Fibroblast of the conjunctiva (primary cell): Measurements from ENCODE around the gene ZBTB18.

Source experiments
- DNase-seq: peaks from one replicate; pipeline ENCODE4 v3.0.0-alpha.2; 2010; ENCODE audit warnings: low read depth

Gene ZBTB18

GRCh38 chr1:244062156-244062725 is 11.2 kb downstream of the ZBTB18 start:
- DNase-seq = no peak

DNA sequence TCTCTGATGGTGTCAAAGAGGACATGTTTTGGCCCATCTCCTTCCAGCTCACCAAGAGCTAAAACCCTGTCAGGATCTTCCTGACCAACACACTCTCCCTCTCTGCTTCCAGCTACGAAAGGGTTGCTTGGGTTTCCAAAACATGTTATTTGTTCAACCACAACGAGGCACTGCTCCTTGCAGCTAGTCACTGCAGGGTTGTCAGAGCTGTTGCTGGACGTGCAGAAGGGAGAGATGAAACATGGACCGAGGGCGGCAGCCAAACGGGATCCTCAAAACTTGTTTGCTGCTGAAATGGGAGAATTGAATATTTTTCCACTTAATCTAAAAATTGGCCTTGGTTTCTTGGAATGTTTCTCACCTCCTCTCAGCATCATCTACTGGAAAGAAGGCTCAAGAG is 12.4 kb downstream of the ZBTB18 start:
- DNase-seq = no peak

- no peak for DNase-seq
Measured at GRCh38 chr1:244064621-244065020, 13.5 kb downstream of the ZBTB18 start.

GRCh38 chr1:244065063-244065793 is 14.1 kb downstream of the ZBTB18 start:
- DNase-seq = no peak

- peak; percentile 61 for DNase-seq
Measured at GRCh38 chr1:244065960-244066388, 14.9 kb downstream of the ZBTB18 start.

- DNase-seq = no peak
Measured at GRCh38 chr1:244066954-244067716, 16.1 kb downstream of the ZBTB18 start.

- DNase-seq = no peak
Measured at GRCh38 chr1:244067893-244068292, 16.8 kb downstream of the ZBTB18 start.

GRCh38 chr1:244068567-244068966 is 17.5 kb downstream of the ZBTB18 start:
- DNase-seq = no peak

DNA sequence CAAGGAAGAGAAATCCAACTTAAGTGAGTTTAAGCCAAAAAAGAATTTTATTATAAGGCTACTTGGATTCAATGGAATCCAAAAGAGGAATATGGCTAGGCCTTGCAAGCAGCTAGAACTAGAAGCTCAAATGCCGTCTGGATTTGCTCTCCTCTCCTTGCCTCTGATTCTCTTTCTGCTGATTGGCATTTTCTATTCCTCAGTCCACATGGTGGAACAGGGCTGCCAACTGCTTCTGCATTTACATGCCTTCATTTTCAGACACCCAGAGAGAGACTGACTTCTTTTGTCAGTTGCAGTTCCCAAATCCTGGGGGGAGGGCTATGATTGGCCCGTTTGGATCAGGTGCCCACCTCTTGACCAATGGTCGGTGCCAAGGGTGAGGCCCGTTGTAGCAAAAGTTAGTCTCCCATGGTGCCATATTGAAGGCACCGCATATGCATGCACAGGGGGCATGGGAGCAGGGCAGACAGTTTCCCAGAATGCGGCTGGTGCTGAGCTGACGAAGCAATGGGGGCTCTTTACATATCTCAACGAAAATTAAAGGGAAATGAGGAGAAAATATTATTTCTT is 18.3 kb downstream of the ZBTB18 start:
- no peak for DNase-seq

DNA sequence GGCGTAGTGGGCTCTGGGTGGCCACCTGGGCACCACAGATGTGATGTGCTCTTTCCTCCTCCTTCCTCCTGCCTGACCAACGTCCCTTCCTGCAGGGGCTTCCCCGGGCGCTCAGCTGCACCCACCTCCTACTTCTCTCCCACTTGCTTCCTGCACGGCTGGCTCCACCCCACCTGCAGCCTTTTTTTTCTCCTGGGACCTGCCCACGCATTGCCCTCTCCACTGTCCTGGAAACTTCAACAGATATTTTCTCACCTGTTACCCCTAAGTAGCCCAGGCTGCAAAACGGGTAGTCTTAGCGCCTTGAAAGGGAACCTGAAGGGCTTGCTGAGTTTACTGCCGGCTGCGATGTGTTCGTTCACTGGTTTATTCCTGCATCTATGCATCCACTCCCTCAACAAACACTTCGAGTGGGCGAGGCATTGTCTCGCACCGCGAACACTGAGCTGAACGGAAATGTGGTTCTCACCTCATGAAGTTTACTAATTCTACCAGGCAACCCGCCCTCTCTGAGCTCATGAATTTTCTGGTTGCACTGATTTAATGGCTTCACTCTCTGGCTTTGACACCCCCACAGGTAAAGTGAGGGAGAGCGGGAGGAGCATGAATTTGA is 23.6 kb downstream of the ZBTB18 start:
- DNase-seq = no peak

DNA sequence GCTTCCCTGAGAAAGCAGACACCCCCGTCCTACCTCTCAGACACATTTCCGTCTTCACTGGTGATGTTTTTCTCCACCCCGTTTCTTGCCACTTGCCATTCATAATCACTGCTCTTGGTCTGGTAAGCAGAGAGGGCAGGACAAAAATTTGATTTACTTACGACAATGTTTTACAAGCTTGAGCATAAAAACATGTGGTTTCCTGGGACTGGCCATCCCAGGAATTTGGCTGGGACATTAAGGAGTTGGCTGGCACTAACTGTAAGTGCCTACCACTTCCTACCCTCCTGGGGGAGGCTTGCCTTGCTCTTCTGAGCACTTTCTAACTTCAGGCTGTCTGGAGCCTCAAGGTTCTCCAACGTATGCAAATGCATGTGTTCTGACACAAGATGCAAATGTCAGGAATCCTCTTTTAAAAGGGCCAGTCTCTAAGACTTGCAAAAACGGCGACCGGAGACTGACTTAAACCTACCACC is 24.2 kb downstream of the ZBTB18 start:
- DNase-seq = no peak

- no peak for DNase-seq
Measured at GRCh38 chr1:244076740-244077139, 25.7 kb downstream of the ZBTB18 start.

- no peak for DNase-seq
Measured at GRCh38 chr1:244077473-244078220, 26.6 kb downstream of the ZBTB18 start.

GRCh38 chr1:244080343-244080929 is 29.4 kb downstream of the ZBTB18 start:
- no peak for DNase-seq

- DNase-seq = no peak
Measured at GRCh38 chr1:244082969-244083368, 31.9 kb downstream of the ZBTB18 start.

GRCh38 chr1:244083383-244083943 is 32.4 kb downstream of the ZBTB18 start:
- DNase-seq = no peak

DNA sequence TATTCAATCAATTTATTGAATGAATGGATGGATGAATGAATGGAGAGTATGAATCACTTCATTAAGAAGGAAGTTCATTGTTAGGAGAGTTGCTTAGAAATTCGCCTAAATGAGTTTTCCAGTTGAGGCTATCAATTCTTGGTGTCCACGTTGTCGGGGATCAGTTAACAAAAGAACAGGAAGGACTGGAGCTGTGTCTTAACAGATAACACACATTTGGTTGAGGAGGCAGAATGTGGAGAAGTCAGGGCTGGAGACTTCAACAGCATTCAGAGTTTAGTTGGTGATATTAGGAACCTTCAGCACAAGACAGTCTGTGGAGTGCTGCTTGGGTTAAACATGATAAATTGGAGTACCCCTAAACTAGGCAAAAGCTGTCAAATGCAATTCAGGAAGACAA is 33.7 kb downstream of the ZBTB18 start:
- DNase-seq = no peak

DNA sequence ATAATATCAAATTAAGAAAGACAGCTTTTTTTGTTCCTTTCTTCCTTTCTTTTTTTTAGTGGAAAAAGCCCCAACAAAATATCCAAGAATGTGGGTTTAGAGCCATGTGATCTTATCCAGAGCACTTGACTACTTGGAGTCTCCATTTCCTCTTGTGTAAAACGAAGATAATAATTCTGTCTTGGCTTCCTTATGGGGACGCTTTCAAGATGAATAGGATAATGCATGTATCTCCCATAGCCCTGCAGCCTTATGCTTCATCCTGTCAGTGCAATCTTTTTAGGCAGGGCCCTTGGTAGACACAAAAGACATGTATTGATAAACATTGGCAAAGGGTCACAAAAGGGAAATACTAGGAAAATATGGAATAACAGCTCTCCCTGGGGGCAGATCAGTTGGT is 34.8 kb downstream of the ZBTB18 start:
- no peak for DNase-seq

- DNase-seq = no peak
Measured at GRCh38 chr1:244087021-244087560, 36.0 kb downstream of the ZBTB18 start.

- DNase-seq = no peak
Measured at GRCh38 chr1:244087611-244088010, 36.5 kb downstream of the ZBTB18 start.
